HL-60 (cell line): ENCODE results near the gene CFAP46.
"Not testable (repeated sequence)": the region's sequence is repeated elsewhere in the genome, so short reads cannot be mapped to it uniquely, and the experiment has no call there.

Experiments used
- DNase-seq, 2 experiments: peaks; one replicate each; pipeline ENCODE4 v3.0.0-alpha.2; 2010 to 2020; ENCODE audit warnings: low read depth in 1 of 2, low spot score in 1 of 2
- H3K27ac ChIP-seq: fragments of 250-450 bp; sonication (Bioruptor Pico); replicated peaks from 2 replicates; pipeline ENCODE4 v1.5.1; 2020; ENCODE audit warnings: mild to moderate bottlenecking, moderate library complexity
- H3K27me3 ChIP-seq: fragments of 250-450 bp; sonication (Bioruptor Pico); 2 replicates; pipeline ENCODE4 v1.5.1; 2021; ENCODE audit warnings: mild to moderate bottlenecking, moderate library complexity; ENCODE audit not compliant: insufficient read depth, poor library complexity, severe bottlenecking
- H3K4me3 ChIP-seq: replicated peaks from 2 replicates; pipeline ENCODE4 v1.5.1; 2011; ENCODE audit warnings: mild to moderate bottlenecking, control low read depth, low read length; ENCODE audit not compliant: insufficient read depth
- CTCF ChIP-seq: IDR thresholded peaks from one replicate; pipeline ENCODE4 v1.5.1; 2011; ENCODE audit warnings: low read length, control low read depth, inconsistent platforms; ENCODE audit not compliant: insufficient read depth
- GABPA ChIP-seq: IDR thresholded peaks from 2 replicates; pipeline ENCODE4 v1.6.1; 2012; ENCODE audit warnings: low read depth
- POLR2AphosphoS5 ChIP-seq: IDR thresholded peaks from 2 replicates; pipeline ENCODE4 v1.6.1; 2012; ENCODE audit warnings: low read depth
- REST ChIP-seq: IDR thresholded peaks from 2 replicates; pipeline ENCODE4 v1.6.1; 2012; ENCODE audit warnings: low read depth; ENCODE audit not compliant: insufficient replicate concordance
- SPI1 ChIP-seq: IDR thresholded peaks from 2 replicates; pipeline ENCODE4 v1.6.1; 2012; ENCODE audit warnings: low read depth, mild to moderate bottlenecking, borderline replicate concordance

Gene CFAP46

GRCh38 chr10:132826524-132827422, 115.6 kb downstream of the CFAP46 start:
- Histone ChIP-seq H3K4me3 (no peak overlapping the region), H3K27ac (no peak overlapping the region), H3K27me3 (peaks cover 8% of the 10 kb centered on the region)
- DNase-seq = no peak
- TF ChIP-seq GABPA (no peak), POLR2AphosphoS5 (no peak), REST (no peak), SPI1 (no peak), CTCF (no peak)

GRCh38 chr10:132825783-132826523, 116.4 kb downstream of the CFAP46 start:
- H3K4me3 ChIP-seq, H3K27me3 ChIP-seq, DNase-seq, H3K27ac ChIP-seq: not testable (repeated sequence)

- DNase-seq = no peak
- Histone ChIP-seq H3K4me3 (no peak overlapping the region), H3K27ac (no peak overlapping the region), H3K27me3 (no peaks in the 10 kb centered on the region)
- TF ChIP-seq CTCF (no peak), REST (no peak), GABPA (no peak), SPI1 (no peak), POLR2AphosphoS5 (no peak)
These were observed 122.3 kb downstream of the CFAP46 start for GRCh38 chr10:132820056-132820455.

- DNase-seq = no peak
- H3K27ac ChIP-seq = no peak overlapping the region
- no peaks in the 10 kb centered on the region for H3K27me3 ChIP-seq
- TF ChIP-seq REST = no peak
- no peak for TF ChIP-seq CTCF
- TF ChIP-seq GABPA = no peak
- TF ChIP-seq POLR2AphosphoS5 = no peak
- TF ChIP-seq SPI1 = no peak
- no peak overlapping the region for H3K4me3 ChIP-seq
These were observed 124.6 kb downstream of the CFAP46 start for GRCh38 chr10:132817701-132818211.
